ENCODE measurements around the gene TMEM117.

TMEM117 gene

DNA sequence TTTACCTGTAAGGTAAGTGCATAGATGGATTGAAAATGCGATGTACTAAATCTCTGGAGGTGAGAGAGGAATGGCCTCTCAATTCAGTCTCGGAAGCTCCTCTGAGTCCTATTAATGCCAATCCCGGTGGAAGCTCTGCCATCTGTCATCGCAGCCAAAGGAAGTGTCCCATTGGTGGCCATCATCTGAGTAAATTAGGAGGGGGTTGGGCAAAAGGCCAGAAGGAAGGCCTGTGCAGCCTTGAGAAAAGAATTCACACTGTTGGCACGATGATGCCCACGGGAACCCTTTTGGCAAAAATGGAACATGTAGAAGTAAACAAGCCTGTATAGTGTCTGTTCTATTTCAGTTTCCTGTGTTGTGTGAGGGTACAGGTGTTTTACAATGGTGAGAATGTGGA is 545.5 kb downstream of the TMEM117 start:
- no peak for DNase-seq (ENCODE audit: low spot score)

DNA sequence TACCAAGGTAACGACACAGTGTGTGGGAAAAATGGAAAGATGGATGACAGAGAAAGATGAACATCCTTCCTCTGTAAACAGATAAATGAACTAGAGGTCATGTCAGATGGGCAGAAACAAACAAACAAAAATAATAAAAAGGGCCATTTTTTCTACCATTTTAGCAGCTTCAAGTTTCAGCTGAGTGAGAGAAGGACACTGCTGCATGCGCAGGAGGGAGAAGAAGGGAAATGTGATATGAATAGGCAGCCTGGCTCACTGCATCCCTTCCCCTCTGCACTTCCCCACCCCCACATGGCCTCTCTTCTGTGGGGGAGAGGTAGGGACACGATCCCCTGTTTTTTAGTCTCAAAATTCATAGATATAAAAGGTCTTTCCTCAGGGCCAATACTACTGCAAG is 548.3 kb downstream of the TMEM117 start:
- no peak for DNase-seq (ENCODE audit: low spot score)

DNA sequence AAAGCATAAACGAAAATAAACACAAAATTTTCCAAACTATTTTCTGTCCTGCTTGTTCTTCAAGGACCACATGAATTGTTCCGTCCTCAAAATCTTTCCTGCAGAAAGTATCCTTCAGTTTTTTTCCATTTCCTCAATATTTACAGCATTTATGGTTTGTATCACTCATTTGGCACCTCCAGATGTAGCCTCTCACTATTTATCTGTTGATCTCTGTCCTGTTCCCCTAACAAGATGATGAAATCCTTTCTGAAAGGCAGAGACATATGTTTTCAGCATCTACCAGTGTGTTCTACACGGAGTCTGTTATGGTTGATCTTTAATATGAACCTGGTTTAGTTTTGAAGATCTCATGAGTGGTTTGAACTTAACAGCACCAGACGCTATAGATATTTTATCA is 550.1 kb downstream of the TMEM117 start:
- no peak for DNase-seq (ENCODE audit: low spot score)

DNA sequence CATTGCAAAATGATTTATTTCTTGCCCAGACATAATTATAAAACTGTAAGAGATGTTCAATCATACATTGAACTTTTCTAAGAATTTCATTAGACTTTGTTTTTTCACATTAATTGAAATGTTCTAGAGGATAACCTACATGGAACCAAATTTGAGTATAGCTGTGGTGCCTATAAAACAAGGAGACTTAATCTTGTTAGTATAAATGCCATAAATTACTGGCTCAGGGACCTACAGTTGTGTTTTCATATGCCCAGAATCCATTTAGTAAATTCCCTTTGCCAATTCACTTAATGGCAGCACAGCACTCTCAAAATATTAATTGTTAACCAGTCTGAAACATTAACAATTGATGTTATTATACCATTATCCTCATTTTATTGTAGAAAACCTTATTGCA is 551.7 kb downstream of the TMEM117 start:
- no peak for DNase-seq (ENCODE audit: low spot score)

DNA sequence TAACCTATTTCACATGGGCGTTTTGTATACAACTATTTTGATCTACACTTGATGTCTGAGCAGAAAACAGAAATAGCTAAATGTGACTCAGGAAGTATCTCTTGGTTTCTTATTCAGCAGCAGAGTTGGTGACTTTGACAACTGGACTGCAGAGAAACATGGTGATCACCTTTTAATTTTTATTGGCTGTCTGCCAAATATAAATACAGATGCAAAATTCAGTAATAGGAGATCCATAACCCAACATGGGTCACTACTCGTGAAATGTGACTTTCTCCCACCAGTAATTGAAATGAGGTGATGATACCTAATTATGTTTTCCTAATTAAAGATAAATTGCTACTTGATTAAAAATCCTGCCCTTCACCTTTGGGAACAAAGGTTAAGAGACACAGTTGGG is 553.2 kb downstream of the TMEM117 start:
- no peak for DNase-seq (ENCODE audit: low spot score)

DNA sequence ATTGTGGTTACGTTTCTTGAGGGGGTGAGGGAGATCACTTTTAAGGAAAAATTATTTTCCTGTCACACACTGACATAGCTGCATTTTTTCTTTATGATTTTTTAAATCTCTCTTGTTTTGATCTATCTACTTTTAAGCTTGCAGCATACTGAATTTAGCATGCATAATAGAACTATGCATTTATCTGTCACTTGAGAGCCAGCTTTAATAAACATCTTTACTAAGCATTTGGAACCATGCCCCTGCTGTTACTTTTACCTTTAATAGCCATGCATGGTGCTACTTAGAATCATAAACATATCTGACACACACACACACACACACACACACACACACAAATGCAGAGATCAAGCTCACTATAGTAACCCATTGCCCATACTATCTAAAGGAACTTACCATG is 554.0 kb downstream of the TMEM117 start:
- DNase-seq (ENCODE audit: low spot score) = no peak

DNA sequence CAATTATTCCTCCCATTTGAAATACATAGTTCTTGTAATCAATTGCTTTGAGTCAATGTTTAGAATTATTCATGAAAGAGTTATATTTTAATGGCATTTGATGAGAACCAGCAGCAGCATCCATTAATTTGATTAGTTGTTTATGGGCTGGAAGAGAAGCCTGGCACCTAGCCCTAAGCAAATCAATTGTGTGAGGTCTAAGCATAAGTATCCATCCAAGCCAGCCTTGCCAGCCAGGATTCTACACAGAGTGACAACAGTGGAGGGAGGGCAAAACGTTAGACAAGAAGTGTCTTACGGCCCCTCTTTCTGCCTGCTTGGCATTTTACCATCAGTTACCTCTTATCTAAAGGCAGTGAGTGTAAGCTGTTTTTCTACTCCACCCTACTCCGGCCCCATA is 561.8 kb downstream of the TMEM117 start:
- DNase-seq (ENCODE audit: low spot score) = no peak

DNA sequence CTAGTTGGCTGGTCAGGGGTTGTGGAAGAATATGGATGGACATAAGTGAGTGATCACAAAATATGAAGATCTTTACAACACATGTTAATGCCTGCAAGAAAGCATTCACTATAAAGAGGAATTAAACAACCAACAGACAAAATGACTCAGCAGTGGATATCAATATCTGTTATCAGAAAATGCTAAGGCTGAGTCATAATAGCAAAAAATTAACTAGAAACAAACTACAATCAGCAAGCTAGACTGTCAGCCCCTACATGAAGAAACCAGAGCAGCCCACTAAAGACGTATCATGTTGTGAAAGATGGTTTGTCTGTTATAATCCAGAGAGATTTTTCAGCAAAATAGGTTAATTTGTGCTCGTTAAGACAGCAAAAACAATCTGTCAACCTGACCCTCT is 567.3 kb downstream of the TMEM117 start:
- no peak for DNase-seq (ENCODE audit: low spot score)

DNA sequence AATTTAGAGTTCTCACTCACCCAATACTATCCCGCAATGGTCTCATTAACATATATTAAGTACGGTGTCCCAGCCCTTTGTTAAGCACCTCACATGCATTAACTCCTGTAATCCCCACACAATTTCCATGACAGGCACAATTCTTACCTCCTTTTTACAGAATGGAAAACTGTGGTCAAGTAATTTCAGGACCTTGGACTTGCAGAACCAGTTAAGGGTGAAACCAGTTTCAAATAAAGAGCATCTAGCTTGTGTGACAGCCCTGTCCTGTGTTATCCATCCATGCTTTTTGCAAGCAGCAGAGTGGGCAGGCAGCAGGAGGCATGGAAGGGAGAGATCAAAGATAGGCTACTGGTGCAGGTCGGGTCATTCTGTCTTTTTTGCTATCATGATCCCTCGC is 569.4 kb downstream of the TMEM117 start:
- DNase-seq (ENCODE audit: low spot score) = no peak

DNA sequence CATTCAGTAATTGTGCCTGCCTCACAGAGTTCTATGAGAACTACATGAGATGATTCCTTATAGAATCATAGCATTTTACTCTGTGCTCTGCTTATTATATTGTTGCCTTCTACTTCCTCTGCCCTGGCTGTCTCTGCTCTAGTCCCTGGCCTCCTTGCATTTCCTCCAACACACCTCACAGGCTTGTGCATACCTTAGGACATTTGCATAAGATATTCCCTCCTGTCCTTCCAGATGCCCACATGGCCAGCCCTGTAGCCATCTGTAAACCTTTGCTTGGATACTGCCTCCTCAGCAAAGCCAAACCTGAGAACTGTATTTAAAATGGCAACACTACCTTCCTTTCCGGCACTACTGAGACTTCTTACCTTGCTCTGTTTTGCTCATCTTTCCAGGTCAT is 586.7 kb downstream of the TMEM117 start:
- DNase-seq (ENCODE audit: low spot score) = no peak

DNA sequence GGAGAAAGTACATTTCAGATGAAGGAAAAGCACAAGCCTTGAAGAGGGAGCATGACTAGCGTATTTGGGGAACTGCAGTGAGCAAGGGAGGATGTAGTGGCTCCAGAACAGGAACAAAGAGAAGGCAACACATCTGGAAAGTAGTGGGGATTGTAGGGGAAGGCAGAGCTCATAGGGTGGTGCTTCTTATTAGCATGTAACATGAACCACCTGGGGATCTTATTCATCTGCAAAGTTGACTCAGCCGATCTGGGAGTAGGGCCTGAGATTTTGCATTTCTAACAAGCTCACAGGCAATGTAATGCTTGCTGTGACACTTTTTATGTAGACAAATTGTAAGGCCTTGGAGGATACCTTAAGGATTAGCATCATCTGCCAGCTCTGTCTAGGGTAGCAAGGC is 592.9 kb downstream of the TMEM117 start:
- no peak for DNase-seq (ENCODE audit: low spot score)

DNA sequence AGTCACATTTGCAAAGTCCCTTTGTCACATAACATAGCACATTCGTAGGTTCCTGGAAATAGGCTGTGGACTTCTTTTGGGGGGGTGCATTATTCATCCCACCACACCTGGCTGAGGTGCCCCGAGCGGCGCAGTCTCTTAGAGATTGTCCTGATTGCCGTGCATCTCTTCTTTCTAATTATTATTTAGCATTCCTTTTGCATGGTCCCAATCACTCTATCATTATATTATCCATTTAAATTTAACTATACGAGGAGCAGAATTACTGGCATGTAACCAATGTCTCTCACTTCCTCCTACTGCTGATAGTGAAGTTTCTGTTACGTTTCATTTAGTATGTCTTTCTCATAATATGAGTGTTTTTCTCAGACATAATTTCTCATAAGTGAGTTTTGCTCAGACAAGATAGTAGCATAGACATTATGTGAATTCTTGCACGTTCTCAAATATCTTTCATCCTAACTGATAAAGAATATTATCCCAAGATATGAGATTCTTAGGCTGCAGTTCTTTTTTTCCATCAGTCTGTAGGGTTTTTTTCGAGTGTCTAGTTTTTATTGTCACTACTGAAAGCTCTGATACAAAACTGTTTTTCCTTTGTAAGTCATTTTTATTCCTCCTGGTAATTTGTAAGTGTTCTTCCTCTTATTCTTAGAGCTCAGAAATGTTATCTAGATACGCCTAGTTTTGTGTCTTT is 595.9 kb downstream of the TMEM117 start:
- DNase-seq (ENCODE audit: low spot score) = no peak

DNA sequence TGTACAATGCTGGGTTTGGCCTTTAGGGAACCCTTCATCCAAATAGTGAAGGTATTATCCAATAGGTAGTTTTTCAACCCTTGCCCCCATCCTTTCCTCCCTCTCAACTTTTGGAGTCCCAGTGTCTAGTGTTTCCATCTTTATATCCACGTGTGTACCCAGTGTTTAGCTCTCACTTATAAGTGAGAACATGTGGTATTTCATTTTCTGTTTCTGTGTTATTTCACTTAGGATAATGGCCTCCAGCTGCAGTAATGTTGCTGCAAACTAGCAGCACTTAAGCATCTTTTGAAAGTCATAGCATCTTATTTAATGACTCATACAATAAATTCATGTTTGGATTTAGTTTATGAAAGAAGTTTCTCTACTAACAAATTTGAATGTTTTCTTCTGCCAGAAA is 597.8 kb downstream of the TMEM117 start:
- no peak for DNase-seq (ENCODE audit: low spot score)

DNA sequence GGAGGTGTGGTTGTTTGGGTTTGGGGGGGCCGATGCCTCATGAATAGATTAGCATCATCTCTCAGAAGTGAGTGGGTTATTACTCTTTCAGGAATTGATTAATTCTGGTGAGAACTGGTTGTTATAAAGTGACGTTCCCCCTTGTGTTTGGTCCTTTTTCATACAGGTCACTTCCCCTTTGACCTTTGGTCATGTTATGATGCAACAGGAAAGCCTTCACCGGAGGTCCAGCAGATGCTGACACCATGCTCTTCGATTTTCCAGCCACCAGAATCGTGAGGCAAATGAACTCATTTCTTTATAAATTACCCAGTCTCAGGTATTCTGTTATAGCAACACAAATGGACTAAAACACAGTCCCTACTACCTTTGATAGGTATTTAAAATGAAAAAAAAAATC is 600.9 kb downstream of the TMEM117 start:
- DNase-seq (ENCODE audit: low spot score) = no peak
